DLD1 (cell line): ENCODE measurements around the gene MAGEB18.

ENCODE experiments used
- in situ Hi-C: cut with HindIII; loops from 2 replicates; pipeline ENCODE4 v1.10.0; 2017; ENCODE audit warnings: low sequenced_read_pairs

MAGEB18 gene

DNA sequence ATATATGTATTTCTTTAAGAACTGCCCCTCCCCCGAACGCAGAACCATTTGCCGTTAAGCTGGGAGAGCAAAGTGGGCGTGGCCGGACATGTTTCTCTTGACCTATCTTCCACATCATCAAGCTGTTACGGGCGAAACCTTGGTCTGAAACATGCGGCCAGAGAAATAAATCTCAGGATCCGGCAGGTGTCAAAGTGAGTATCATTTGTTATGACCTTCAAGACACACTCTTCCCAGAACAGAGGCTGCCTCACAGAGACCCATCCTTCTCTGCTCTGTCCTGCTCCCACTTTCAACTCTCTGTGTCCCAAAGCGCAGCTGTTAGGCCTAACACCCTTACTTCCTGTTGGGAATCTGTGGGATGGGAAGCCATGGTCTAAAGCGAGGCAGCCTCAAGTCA is at the start of gene MAGEB18:
Gene MAGEB18 (plus strand): TSS at position 70 of the 400 bp plus-strand sequence. CDS start 643 bp downstream, outside the sequence.
- in situ Hi-C loops, result no loop called here

DNA sequence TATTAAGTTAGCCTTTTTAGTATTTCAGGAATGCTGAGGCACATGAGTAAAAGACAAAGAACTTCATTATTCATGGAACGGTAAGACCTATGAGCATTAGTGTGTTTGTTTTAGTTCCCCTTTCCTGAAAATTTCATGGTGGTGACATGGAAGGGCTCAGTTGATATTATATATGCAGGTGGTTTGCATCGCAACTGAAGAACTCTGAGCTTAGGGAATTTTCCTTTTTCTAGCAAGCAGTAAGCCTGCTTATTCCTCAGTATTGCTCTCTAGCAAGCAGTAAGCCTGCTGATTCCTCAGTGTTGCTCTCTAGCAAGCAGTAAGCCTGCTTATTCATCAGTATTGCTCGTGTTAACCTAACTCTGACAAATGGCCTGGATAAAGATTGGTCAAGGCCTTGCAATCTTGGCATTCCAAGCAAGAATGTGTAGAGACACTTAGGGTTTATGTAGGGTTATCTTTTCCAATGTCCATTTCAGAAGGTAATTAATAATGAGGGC is 37.7 kb upstream of the MAGEB18 start:
- in situ Hi-C loops, result no loop called here

DNA sequence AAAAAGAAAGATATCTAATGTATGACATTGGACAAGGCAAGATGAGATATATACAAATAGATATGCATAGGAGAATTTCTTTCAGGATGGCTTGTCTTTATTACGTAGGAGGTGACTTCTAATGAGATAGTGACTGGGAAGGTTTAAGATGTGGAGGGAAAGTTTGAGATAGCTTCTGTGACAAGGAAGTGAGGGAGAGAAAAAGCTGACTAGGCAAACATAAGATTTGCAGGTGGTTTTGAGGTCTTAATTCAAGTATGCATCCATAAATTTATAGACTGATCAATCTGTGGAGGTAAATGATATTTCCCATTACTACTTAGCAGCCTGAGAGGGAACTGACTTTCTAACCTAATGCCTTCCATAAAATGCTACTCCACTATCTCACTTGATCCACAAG is 29.0 kb upstream of the MAGEB18 start:
- in situ Hi-C loops, result no loop called here

DNA sequence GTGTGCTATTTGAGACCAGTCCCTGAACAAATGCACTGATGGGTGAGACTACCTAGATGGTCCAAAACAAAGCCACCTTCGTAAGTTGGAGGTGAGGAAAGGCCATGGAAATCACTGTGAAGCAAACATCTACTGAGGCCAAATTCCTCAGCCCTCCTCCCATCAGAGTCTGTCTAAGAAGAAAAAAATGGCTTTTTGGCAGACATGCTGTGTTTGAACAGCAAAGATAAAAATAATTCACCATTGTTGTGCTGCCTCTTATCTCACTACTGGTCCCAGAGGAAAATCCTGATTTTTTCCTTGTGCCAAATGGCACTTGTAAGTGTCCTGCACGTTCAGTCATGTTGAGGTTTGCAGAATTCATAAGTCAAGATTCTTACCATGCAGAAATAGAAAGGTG is 7.9 kb downstream of the MAGEB18 start:
- in situ Hi-C loops, result no loop called here

DNA sequence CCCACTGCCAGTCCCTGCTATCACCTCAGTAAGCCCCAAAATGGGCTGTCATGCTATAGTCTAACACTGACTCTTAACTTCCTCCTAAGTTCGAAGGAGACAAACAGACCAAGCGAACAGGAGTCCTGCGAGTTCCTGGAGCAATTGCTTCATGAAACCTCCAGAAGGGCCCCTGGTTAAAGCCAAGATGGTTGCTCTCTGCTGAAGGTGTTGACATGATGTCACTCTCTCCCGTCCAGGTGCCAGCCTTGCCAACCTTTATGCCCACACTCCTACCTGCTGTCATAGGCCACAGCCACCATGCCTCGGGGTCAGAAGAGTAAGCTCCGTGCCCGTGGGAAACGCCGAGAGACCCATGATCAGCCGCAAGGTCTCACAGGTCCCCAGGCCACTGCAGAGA is 22.2 kb downstream of the MAGEB18 start, which contains the start of gene MAGEB6B:
Gene MAGEB6B (plus strand): TSS at position 301 of the 400 bp plus-strand sequence. CDS start 0 bp downstream, at position 301.
- in situ Hi-C loops, result no loop called here
